Fibroblast of the conjunctiva (primary cell): Measurements from ENCODE around the gene TGFB1I1.
A peak's percentile ranks its signal among the peaks of the same experiment; 100 is the strongest.
"Not testable (repeated sequence)": the region's sequence is repeated elsewhere in the genome, so short reads cannot be mapped to it uniquely, and the experiment has no call there.

Source experiments
- DNase-seq: peaks from one replicate; pipeline ENCODE4 v3.0.0-alpha.2; 2010; ENCODE audit warnings: low read depth

Gene TGFB1I1

GRCh38 chr16:31471241-31471874 lies 594 bp upstream of the TGFB1I1 start:
- no peak for DNase-seq

GRCh38 chr16:31472709-31473203 lies 804 bp downstream of the TGFB1I1 start:
- peak; percentile 90 for DNase-seq

GRCh38 chr16:31473264-31473984 lies 1.5 kb downstream of the TGFB1I1 start:
- no peak for DNase-seq

GRCh38 chr16:31474173-31474714 lies 2.3 kb downstream of the TGFB1I1 start:
- no peak for DNase-seq

DNA sequence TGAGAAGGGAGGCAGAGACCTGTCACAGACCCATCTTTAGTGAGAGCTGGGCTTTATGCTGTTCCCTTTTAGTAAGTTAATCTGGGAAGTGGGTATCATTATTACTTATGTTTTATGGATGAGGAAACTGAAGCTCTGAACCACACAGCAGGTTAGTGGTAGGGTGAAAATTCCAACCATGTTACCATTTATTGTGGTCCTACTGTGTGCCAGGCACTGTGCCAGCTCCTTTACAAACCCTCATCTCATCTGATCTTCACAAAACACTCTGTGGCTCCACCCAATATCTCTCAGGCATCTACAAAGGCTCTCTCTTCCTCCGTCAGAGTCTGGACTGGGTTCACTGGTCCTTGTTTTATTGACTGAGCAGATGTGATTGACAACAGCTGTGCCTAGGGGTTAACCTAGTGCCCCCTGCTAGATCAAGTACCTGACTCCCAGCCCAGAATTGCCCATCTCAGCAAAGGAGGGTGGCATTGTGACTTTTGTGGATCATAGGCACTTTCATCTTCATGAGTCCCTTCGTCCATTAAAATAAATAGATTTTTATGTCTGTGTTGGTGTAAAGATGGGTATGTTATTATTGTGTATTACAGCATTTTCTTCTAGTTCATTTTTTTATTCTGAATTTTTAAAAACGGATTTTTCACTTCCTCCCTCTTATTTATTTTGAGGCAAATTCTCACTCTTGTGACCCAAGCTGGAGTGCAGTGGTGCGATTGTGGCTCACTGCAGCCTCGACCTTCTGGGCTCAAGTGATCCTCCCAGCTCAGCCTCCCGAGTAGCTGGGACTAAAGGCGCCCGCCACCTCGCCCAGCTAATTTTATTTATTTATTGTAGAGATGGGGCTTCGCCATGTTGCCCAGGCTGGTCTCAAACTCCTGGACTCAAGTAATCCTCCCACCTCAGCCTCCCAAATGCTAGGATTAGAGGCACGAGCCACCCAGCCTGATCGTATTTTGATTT lies 3.1 kb downstream of the TGFB1I1 start:
- no peak for DNase-seq

- no peak for DNase-seq
Observed at GRCh38 chr16:31475946-31476302, 4.0 kb downstream of the TGFB1I1 start.

DNA sequence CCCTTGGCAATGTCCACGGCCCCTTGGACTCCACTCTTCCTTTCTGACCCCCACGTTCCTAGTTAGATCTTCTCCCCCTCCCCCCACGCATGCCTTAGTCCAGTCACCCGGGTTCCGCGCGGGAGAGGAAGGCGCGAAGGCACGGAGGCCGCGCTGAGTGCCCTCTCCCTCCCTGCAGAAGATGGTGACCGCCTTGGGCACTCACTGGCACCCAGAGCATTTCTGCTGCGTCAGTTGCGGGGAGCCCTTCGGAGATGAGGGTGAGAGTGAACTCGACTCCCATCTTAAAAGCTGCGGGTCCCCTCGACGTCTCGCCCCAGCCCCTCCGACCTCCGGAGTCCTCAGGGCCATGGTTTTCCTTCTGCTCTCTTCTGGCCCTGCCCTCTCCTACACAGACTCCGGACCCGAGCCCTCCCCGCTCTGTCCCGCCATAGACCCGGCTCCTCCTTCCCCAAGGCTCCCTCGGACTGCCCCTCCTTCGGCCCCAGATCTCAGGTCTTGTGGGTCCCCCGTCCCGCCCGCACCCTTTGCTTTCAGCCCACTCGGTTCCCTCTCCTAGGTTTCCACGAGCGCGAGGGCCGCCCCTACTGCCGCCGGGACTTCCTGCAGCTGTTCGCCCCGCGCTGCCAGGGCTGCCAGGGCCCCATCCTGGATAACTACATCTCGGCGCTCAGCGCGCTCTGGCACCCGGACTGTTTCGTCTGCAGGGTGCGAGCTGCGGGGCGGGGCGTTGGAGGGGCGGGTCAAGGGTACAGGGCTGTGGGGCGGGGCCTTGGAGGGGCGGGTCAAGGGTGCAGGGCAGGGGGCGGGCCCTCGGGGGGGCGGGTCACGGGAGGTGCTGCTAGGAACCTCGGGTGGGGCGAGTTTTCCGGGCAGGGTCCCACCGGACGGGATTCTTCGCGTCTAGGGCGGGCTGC lies 4.6 kb downstream of the TGFB1I1 start:
- no peak for DNase-seq

- no peak for DNase-seq
Observed at GRCh38 chr16:31477220-31478216, 5.6 kb downstream of the TGFB1I1 start.

GRCh38 chr16:31478956-31479355 lies 7.0 kb downstream of the TGFB1I1 start:
- no peak for DNase-seq

DNA sequence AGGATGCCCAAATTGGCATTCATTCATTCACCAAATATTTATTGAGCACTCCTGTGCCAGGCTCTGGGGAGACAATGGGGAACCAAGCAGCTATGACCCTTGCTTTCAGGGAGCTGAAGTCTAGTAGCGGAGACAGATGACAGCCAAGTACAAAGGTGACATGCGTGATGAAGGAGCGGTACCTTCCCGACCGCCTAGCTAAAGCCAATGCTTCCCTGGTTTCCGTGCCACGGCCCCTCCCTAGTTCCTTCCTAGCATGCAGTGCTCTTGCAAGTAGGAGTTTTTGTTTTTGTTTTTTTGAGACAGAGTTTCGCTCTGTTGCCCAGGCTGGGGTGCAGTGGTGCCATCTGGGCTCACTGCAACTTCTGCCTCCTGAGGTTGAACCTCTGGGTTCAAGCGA lies 7.8 kb downstream of the TGFB1I1 start:
- no peak for DNase-seq

DNA sequence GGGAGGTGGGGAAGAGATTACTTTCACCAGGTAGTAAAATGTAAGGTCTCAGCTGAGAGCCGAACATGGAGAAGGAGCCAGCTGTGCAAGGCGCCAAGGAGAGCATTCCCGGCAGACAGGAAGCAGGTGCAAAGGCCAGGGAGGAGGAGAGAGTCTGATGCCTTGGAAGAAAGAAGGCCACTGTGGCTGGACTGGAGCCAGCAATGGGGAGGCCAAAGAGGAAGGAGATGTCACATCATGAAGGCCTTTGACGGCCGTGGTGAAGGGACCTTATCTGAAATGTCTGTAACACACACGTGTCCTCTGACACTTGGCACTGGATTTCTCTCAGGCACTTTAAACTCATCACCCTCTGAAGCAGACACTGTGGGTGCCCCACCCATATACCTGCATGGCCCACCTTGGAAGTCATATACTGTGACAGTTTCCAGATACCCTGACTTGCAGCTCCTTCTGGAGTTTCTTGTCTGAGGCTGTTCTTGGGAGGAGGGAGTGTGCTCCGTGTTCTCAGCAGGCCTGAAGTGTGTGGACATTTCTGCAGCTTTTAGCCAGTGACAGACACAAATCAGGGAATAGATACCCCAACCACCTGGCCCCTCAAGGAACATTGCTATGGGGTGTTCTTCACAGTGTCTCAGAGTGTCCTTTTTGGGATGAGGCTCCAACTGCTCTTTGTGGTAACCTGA lies 9.0 kb downstream of the TGFB1I1 start:
- no peak for DNase-seq

GRCh38 chr16:31483081-31483480 lies 11.1 kb downstream of the TGFB1I1 start, which contains the start of gene SLC5A2:
Gene SLC5A2 (plus strand): TSS chr16:31483123. CDS start chr16:31483137, 14 bp downstream.
- DNase-seq = no peak

- DNase-seq = not testable (repeated sequence)
Observed at GRCh38 chr16:31484048-31484447, 12.1 kb downstream of the TGFB1I1 start.

GRCh38 chr16:31484491-31485171 lies 12.7 kb downstream of the TGFB1I1 start:
- DNase-seq = no peak

GRCh38 chr16:31485571-31485970 lies 13.6 kb downstream of the TGFB1I1 start:
- DNase-seq = no peak

- DNase-seq = no peak
Observed at GRCh38 chr16:31486045-31486444, 14.1 kb downstream of the TGFB1I1 start.

DNA sequence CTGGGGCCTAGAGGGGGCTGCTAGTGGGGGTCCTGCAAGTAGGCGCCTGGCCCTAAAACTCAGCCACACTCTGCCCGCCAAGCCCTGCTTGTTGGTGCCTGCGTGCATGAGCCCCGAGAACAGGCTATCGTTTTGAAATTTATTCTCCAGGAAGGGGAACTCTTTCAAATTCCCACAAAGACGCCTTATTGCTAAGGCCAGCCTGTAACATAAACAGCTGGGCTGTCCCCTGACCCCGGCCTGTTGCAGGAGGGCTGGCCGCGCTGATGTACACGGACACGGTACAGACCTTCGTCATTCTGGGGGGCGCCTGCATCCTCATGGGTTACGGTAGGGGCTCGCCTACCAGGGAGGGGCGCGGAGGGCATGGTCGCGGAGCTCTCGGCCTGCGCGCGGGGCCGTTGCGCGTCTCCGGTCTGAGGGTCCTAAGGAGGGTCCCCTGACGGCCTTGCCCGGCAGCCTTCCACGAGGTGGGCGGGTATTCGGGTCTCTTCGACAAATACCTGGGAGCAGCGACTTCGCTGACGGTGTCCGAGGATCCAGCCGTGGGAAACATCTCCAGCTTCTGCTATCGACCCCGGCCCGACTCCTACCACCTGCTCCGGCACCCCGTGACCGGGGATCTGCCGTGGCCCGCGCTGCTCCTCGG lies 15.2 kb downstream of the TGFB1I1 start:
- DNase-seq = no peak
